ENCODE data around the gene SERPINF2.

SERPINF2 gene

DNA sequence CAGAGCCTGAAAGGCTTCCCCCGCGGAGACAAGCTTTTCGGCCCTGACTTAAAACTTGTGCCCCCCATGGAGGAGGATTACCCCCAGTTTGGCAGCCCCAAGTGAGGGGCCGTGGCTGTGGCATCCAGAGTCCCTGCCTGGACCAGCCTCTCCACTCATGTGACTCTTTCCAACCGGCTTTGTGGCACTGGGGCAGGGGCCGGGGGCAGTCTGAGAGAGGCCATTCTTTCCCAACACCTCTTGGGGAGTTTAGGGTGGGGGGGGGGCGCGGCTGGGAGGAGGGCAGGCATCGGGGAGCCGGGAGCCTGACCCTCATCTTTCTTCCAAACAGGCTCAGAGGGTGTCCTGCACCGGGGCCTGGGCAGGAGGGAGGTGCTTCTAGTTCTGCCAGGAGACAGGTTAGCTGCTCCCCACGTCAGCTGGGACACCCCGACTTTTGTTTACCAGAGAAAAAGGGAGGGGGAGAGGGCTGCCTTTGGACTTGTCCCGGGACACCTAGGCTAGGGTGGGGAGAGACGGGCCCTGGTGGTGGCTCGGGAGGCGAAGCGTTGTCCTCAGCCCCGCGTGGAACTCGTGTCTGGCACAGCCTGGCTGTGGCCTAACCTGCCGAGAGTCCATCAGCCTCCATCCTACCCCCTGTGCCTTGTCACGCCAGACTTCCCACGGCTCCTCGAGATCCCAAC lies 11.9 kb downstream of the SERPINF2 start:
- ATAC-seq (ENCODE audit: low read depth) (no peak), DNase-seq (ENCODE audit: low spot score) (no peak)
- Histone ChIP-seq H3K36me3 (ENCODE audit: low read depth) (no peaks in the 10 kb centered on the region), H3K27me3 (ENCODE audit: insufficient read depth, poor library complexity, severe bottlenecking) (no peaks in the 10 kb centered on the region), H3K4me1 (ENCODE audit: insufficient read depth, poor library complexity, severe bottlenecking) (peaks cover 18% of the 10 kb centered on the region), H3K9me3 (ENCODE audit: severe bottlenecking) (no peaks in the 10 kb centered on the region), H3K27ac (ENCODE audit: poor library complexity, severe bottlenecking) (no peak overlapping the region), H3K4me3 (ENCODE audit: severe bottlenecking) (no peak overlapping the region)
- TF ChIP-seq, protein P1, sequence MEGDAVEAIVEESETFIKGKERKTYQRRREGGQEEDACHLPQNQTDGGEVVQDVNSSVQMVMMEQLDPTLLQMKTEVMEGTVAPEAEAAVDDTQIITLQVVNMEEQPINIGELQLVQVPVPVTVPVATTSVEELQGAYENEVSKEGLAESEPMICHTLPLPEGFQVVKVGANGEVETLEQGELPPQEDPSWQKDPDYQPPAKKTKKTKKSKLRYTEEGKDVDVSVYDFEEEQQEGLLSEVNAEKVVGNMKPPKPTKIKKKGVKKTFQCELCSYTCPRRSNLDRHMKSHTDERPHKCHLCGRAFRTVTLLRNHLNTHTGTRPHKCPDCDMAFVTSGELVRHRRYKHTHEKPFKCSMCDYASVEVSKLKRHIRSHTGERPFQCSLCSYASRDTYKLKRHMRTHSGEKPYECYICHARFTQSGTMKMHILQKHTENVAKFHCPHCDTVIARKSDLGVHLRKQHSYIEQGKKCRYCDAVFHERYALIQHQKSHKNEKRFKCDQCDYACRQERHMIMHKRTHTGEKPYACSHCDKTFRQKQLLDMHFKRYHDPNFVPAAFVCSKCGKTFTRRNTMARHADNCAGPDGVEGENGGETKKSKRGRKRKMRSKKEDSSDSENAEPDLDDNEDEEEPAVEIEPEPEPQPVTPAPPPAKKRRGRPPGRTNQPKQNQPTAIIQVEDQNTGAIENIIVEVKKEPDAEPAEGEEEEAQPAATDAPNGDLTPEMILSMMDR (IDR thresholded peaks at IDR 0.05; ENCODE audit: poor library complexity, severe bottlenecking) = no peak

DNA sequence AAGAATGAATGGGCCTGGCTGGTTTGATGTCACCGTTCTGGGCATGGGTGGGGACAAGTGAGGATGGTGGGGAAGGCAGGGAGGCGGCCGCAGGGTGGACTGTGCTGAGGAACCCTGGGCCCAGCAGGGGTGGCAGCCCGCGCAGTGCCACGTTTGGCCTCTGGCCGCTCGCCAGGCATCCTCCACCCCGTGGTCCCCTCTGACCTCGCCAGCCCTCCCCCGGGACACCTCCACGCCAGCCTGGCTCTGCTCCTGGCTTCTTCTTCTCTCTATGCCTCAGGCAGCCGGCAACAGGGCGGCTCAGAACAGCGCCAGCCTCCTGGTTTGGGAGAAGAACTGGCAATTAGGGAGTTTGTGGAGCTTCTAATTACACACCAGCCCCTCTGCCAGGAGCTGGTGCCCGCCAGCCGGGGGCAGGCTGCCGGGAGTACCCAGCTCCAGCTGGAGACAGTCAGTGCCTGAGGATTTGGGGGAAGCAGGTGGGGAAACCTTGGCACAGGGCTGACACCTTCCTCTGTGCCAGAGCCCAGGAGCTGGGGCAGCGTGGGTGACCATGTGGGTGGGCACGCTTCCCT lies 12.7 kb downstream of the SERPINF2 start:
- DNase-seq (ENCODE audit: low spot score) = no peak
- TF ChIP-seq, protein P1 (IDR thresholded peaks at IDR 0.05; ENCODE audit: poor library complexity, severe bottlenecking) = no peak

DNA sequence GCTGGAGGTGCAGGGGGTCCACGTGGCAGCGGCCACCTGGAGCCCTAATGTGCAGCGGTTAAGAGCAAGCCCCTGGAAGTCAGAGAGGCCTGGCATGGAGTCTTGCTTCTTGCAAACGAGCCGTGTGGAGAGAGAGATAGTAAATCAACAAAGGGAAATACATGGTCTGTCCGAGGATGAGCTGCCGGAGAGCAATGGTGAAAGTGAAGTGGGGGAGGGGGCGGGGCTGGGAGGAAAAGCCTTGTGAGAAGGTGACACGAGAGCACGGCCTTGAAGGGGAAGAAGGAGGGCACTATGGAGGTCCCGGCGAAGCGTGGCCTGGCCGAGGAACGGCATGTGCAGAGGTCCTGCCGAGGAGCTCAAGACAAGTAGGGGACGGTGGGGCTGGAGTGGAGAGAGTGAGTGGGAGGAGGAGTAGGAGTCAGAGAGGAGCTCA lies 13.2 kb downstream of the SERPINF2 start:
- Histone ChIP-seq H3K36me3 (ENCODE audit: low read depth) (no peaks in the 10 kb centered on the region), H3K4me3 (ENCODE audit: severe bottlenecking) (no peak overlapping the region), H3K4me1 (ENCODE audit: insufficient read depth, poor library complexity, severe bottlenecking) (peaks cover 24% of the 10 kb centered on the region), H3K27ac (ENCODE audit: poor library complexity, severe bottlenecking) (no peak overlapping the region), H3K27me3 (ENCODE audit: insufficient read depth, poor library complexity, severe bottlenecking) (no peaks in the 10 kb centered on the region), H3K9me3 (ENCODE audit: severe bottlenecking) (no peaks in the 10 kb centered on the region)
- TF ChIP-seq, protein P1 (IDR thresholded peaks at IDR 0.05; ENCODE audit: poor library complexity, severe bottlenecking) = no peak
- ATAC-seq (ENCODE audit: low read depth) = no peak
- DNase-seq (ENCODE audit: low spot score) = peak; percentile 63

More for the DNA sequence above, 12.7 kb downstream of the SERPINF2 start:
- ATAC-seq (ENCODE audit: low read depth) = no peak
- H3K27ac ChIP-seq (ENCODE audit: poor library complexity, severe bottlenecking) = no peak overlapping the region
- no peaks in the 10 kb centered on the region for H3K9me3 ChIP-seq (ENCODE audit: severe bottlenecking)
- no peak overlapping the region for H3K4me3 ChIP-seq (ENCODE audit: severe bottlenecking)
- no peaks in the 10 kb centered on the region for H3K27me3 ChIP-seq (ENCODE audit: insufficient read depth, poor library complexity, severe bottlenecking)
- peaks cover 24% of the 10 kb centered on the region for H3K4me1 ChIP-seq (ENCODE audit: insufficient read depth, poor library complexity, severe bottlenecking)
- H3K36me3 ChIP-seq (ENCODE audit: low read depth) = no peaks in the 10 kb centered on the region

DNA sequence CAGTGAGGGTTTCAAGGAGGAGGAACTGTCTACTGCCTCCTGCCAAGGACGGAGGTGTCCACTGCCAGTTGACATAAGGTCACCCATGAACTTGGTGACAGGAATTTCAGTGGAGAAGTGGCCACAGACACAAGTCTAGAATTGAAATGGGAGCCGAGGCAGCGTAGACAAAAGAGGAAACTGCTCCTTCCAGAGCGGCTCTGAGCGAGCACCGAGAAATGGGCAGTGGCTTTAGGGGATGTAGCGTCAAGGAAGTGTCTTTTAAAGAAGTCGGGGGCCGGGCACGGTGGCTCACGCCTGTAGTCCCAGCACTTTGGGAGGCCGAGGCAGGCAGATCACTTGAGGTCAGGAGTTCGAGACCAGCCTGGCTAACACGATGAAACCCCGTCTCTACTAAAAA lies 16.1 kb downstream of the SERPINF2 start:
- H3K4me3 ChIP-seq (ENCODE audit: severe bottlenecking) = no peak overlapping the region

More for the DNA sequence above, 16.1 kb downstream of the SERPINF2 start:
- TF ChIP-seq, protein P1 (IDR thresholded peaks at IDR 0.05; ENCODE audit: poor library complexity, severe bottlenecking) = no peak
- Histone ChIP-seq H3K9me3 (ENCODE audit: severe bottlenecking) (no peaks in the 10 kb centered on the region), H3K27ac (ENCODE audit: poor library complexity, severe bottlenecking) (peak overlapping the region; percentile 26), H3K36me3 (ENCODE audit: low read depth) (no peaks in the 10 kb centered on the region), H3K27me3 (ENCODE audit: insufficient read depth, poor library complexity, severe bottlenecking) (no peaks in the 10 kb centered on the region), H3K4me1 (ENCODE audit: insufficient read depth, poor library complexity, severe bottlenecking) (peaks cover 19% of the 10 kb centered on the region)
- ATAC-seq (ENCODE audit: low read depth) (no peak), DNase-seq (ENCODE audit: low spot score) (no peak)

Measured in RWPE2 (cell line).